H1 (cell line): ENCODE data around the gene NPBWR2. TPM values are rescaled to one million over a fixed set of nuclear protein-coding genes. Genes with fewer than 3 reads are reported as not detected.
A peak's percentile ranks its signal among the peaks of the same experiment; 100 is the strongest.

ENCODE experiments used
- CTCF ChIA-PET: fragments of 300-600 bp; sonication (Branson Sonifier 250); formaldehyde crosslinking; loops from one replicate; lab custom pipeline; 2021; ENCODE audit not compliant: partially characterized antibody; lab: Charles Lee
- POLR2A ChIA-PET: fragments of 300-600 bp; sonication (Branson Sonifier 250); formaldehyde crosslinking; loops from one replicate; lab custom pipeline; 2021; ENCODE audit warnings: inconsistent platforms; ENCODE audit not compliant: partially characterized antibody; lab: Charles Lee
- DNase-seq, 2 experiments: peaks; one replicate each; pipeline versions ENCODE4 v3.0.0 to v3.0.0-alpha.2; 2010 to 2022; ENCODE audit warnings: low spot score in 2 of 2, low read depth in 1 of 2, mixed read lengths in 1 of 2
- FAIRE-seq: peaks from 2 replicates; lab custom pipeline; 2011; peaks lifted over from hg19 to GRCh38; lab: Jason Lieb, UNC
- H2AFZ ChIP-seq: 2 replicates; pipeline ENCODE4 v1.8.1; 2012; ENCODE audit warnings: low read length, inconsistent platforms
- H2AK5ac ChIP-seq: 2 replicates; pipeline ENCODE4 v1.6.1; 2013; ENCODE audit warnings: low read depth, low read length
- H2BK120ac ChIP-seq: replicated peaks from 2 replicates; pipeline ENCODE3; 2013; ENCODE audit warnings: low read depth, low read length, inconsistent platforms
- H2BK12ac ChIP-seq: 2 replicates; pipeline ENCODE4 v1.6.1; 2013; ENCODE audit warnings: low read depth, low read length
- H2BK15ac ChIP-seq: 2 replicates; pipeline ENCODE4 v1.6.1; 2013; ENCODE audit warnings: low read length
- H2BK20ac ChIP-seq: 2 replicates; pipeline ENCODE4 v1.6.1; 2013; ENCODE audit warnings: low read length
- H2BK5ac ChIP-seq: 2 replicates; pipeline ENCODE4 v1.6.1; 2013; ENCODE audit warnings: low read depth, low read length
- H3K14ac ChIP-seq: 2 replicates; pipeline ENCODE4 v1.6.1; 2013; ENCODE audit warnings: inconsistent platforms; ENCODE audit not compliant: insufficient read length
- H3K18ac ChIP-seq: 2 replicates; pipeline ENCODE4 v1.6.1; 2013; ENCODE audit warnings: low read length; ENCODE audit errors: extremely low read depth
- H3K23ac ChIP-seq: 2 replicates; pipeline ENCODE4 v1.6.1; 2013; ENCODE audit warnings: inconsistent platforms; ENCODE audit not compliant: insufficient read length
- H3K23me2 ChIP-seq: 2 replicates; pipeline ENCODE4 v1.6.1; 2013; ENCODE audit warnings: low read depth, low read length
- H3K27ac ChIP-seq: 2 replicates; pipeline ENCODE4 v1.6.1; 2011; ENCODE audit warnings: low read depth, low read length, inconsistent platforms
- H3K27me3 ChIP-seq, 4 experiments: replicated peaks in 1 of 4; 1 replicate in 1 of 4; 2 replicates in 3 of 4; pipeline versions ENCODE4 v1.6.1 to v1.8.1; 2011 to 2013; ENCODE audit warnings: low read length in 3 of 4, mild to moderate bottlenecking in 3 of 4, inconsistent platforms in 2 of 4, mixed read lengths in 2 of 4, moderate library complexity in 1 of 4; ENCODE audit not compliant: control insufficient read depth in 3 of 4, insufficient read depth in 3 of 4; ENCODE audit errors: extremely low read depth in 1 of 4
- H3K36me3 ChIP-seq, 4 experiments: 2 replicates each; pipeline versions ENCODE4 v1.6.1 to v1.8.1; 2011 to 2013; ENCODE audit warnings: mild to moderate bottlenecking in 4 of 4, low read length in 3 of 4, moderate library complexity in 2 of 4, control low read depth in 1 of 4, inconsistent platforms in 1 of 4; ENCODE audit not compliant: insufficient read depth in 4 of 4, control insufficient read depth in 2 of 4
- H3K4ac ChIP-seq: replicated peaks from 2 replicates; pipeline ENCODE3; 2013; ENCODE audit warnings: low read length, low read depth, mixed read lengths, inconsistent platforms; ENCODE audit not compliant: insufficient read length
- H3K4me1 ChIP-seq, 4 experiments: replicated peaks in 1 of 4; 1 replicate in 1 of 4; 2 replicates in 3 of 4; pipeline versions ENCODE4 v1.6.1 to v1.8.1; 2011 to 2013; ENCODE audit warnings: low read length in 3 of 4, inconsistent platforms in 2 of 4, mixed read lengths in 1 of 4; ENCODE audit not compliant: insufficient read depth in 4 of 4, control insufficient read depth in 3 of 4
- H3K4me2 ChIP-seq, 2 experiments: 2 replicates each; pipeline versions ENCODE4 v1.6.1 to v1.8.1; 2011 to 2013; ENCODE audit warnings: low read depth in 2 of 2, low read length in 2 of 2, control low read depth in 1 of 2, inconsistent platforms in 1 of 2, mild to moderate bottlenecking in 1 of 2; ENCODE audit not compliant: insufficient read depth in 1 of 2
- H3K4me3 ChIP-seq, 4 experiments: fragments of 200-600, 300-600 bp in 1 of 4; sonication (generic), shearing (Covaris generic), sonication (Bioruptor Twin) in 1 of 4; 2 replicates each; pipeline versions ENCODE4 v1.5.1 to v1.8.1; 2011 to 2016; ENCODE audit warnings: low read length in 4 of 4, low read depth in 3 of 4, control low read depth in 2 of 4, inconsistent platforms in 2 of 4, mild to moderate bottlenecking in 2 of 4, mixed read lengths in 1 of 4, moderate library complexity in 1 of 4; ENCODE audit not compliant: insufficient read depth in 2 of 4; ENCODE audit errors: extremely low read depth in 1 of 4
- H3K56ac ChIP-seq: replicated peaks from 2 replicates; pipeline ENCODE3; 2013; ENCODE audit warnings: low read depth, mild to moderate bottlenecking, mixed read lengths, low read length, inconsistent platforms; ENCODE audit not compliant: insufficient read length
- H3K79me1 ChIP-seq: 2 replicates; pipeline ENCODE4 v1.6.1; 2013; ENCODE audit warnings: low read depth, low read length, control low read depth
- H3K79me2 ChIP-seq, 2 experiments: 2 replicates each; pipeline versions ENCODE4 v1.6.1 to v1.8.1; 2012 to 2013; ENCODE audit warnings: low read length in 2 of 2, mild to moderate bottlenecking in 2 of 2, inconsistent platforms in 1 of 2; ENCODE audit not compliant: insufficient read depth in 2 of 2, control insufficient read depth in 1 of 2
- H3K9ac ChIP-seq, 4 experiments: replicated peaks in 1 of 4; 1 replicate in 1 of 4; 2 replicates in 3 of 4; pipeline versions ENCODE4 v1.6.1 to v1.8.1; 2011 to 2013; ENCODE audit warnings: low read depth in 3 of 4, low read length in 3 of 4, control low read depth in 2 of 4, mild to moderate bottlenecking in 2 of 4, moderate library complexity in 2 of 4, inconsistent platforms in 1 of 4; ENCODE audit errors: extremely low read depth in 1 of 4
- H3K9me3 ChIP-seq, 2 experiments: 2 replicates each; pipeline versions ENCODE4 v1.6.1 to v1.8.1; 2012 to 2013; ENCODE audit warnings: mild to moderate bottlenecking in 2 of 2, moderate library complexity in 2 of 2, control low read depth in 1 of 2, inconsistent platforms in 1 of 2, low read depth in 1 of 2, low read length in 1 of 2, mixed read lengths in 1 of 2; ENCODE audit not compliant: insufficient read depth in 2 of 2
- H4K20me1 ChIP-seq, 2 experiments: replicated peaks in 1 of 2; 2 replicates each; pipeline versions ENCODE3 to v1.8.1; 2011 to 2013; ENCODE audit warnings: inconsistent platforms in 2 of 2, low read length in 2 of 2, mild to moderate bottlenecking in 1 of 2; ENCODE audit not compliant: insufficient read depth in 2 of 2, control insufficient read depth in 1 of 2
- H4K5ac ChIP-seq: 2 replicates; pipeline ENCODE4 v1.6.1; 2013; ENCODE audit warnings: low read length, low read depth, mixed read lengths, inconsistent platforms; ENCODE audit not compliant: insufficient read length
- H4K8ac ChIP-seq: 2 replicates; pipeline ENCODE4 v1.8.0; 2013; ENCODE audit warnings: mild to moderate bottlenecking, moderate library complexity, low read length, inconsistent platforms; ENCODE audit not compliant: insufficient read depth; ENCODE audit errors: extremely low read depth
- H4K91ac ChIP-seq: replicated peaks from 2 replicates; pipeline ENCODE3; 2013; ENCODE audit warnings: low read length, mixed read lengths, inconsistent platforms; ENCODE audit not compliant: insufficient read length
- BRCA1 ChIP-seq: IDR thresholded peaks from 2 replicates; pipeline ENCODE4 v1.6.1; 2012; ENCODE audit warnings: low read depth, low read length, improper control_type of control experiment
- CBX5 ChIP-seq: fragments of 300-800, 300-1000 bp; sonication (generic); IDR thresholded peaks from 2 replicates; pipeline ENCODE4 v1.7.1; 2016; ENCODE audit warnings: antibody characterized with exemption, low read length, low read depth
- CEBPB ChIP-seq: IDR thresholded peaks from 2 replicates; pipeline ENCODE4 v1.6.1; 2012; ENCODE audit warnings: low read depth, low read length
- CHD2 ChIP-seq: IDR thresholded peaks from 2 replicates; pipeline ENCODE4 v1.6.1; 2012; ENCODE audit warnings: low read length, improper control_type of control experiment
- CTBP2 ChIP-seq: IDR thresholded peaks from 2 replicates; pipeline ENCODE4 v1.7.0; 2011; ENCODE audit warnings: borderline replicate concordance, mild to moderate bottlenecking, moderate library complexity, mixed read lengths, low read length; ENCODE audit not compliant: insufficient read depth, insufficient read length
- EZH2 ChIP-seq: fragments of 200-600 bp; sonication (generic); IDR thresholded peaks from 2 replicates; pipeline ENCODE4 v1.7.1; 2012; ENCODE audit warnings: low read depth, mild to moderate bottlenecking, moderate library complexity, low read length, inconsistent platforms; ENCODE audit not compliant: severe bottlenecking
- KDM1A ChIP-seq: fragments of 200-600, 300-600 bp; sonication (generic); IDR thresholded peaks from 2 replicates; pipeline ENCODE4 v1.7.1; 2016; ENCODE audit warnings: mild to moderate bottlenecking, low read length, borderline replicate concordance
- NRF1 ChIP-seq: IDR thresholded peaks from 2 replicates; pipeline ENCODE4 v1.6.1; 2011; ENCODE audit warnings: mild to moderate bottlenecking, low read depth, low read length, improper control_type of control experiment
- PHF8 ChIP-seq: fragments of 200-600 bp; sonication (generic); conservative IDR thresholded peaks from 2 replicates; pipeline ENCODE4 v1.7.1; 2012; ENCODE audit warnings: low read depth, mild to moderate bottlenecking, inconsistent platforms, low read length, moderate library complexity
- POLR2A ChIP-seq, 2 experiments: IDR thresholded peaks; 1 replicate in 1 of 2; 2 replicates in 1 of 2; pipeline ENCODE4 v1.6.1; 2011; ENCODE audit warnings: low read depth in 2 of 2, low read length in 2 of 2, mild to moderate bottlenecking in 2 of 2; ENCODE audit errors: control extremely low read depth in 1 of 2
- POU5F1 ChIP-seq: IDR thresholded peaks from 2 replicates; pipeline ENCODE4 v1.6.1; 2011; ENCODE audit warnings: low read depth, mild to moderate bottlenecking, low read length, moderate library complexity
- SRF ChIP-seq: IDR thresholded peaks from 2 replicates; pipeline ENCODE4 v1.6.1; 2011; ENCODE audit warnings: mild to moderate bottlenecking, low read depth, low read length, moderate library complexity
- USF2 ChIP-seq: IDR thresholded peaks from 2 replicates; pipeline ENCODE4 v1.6.1; 2011; ENCODE audit warnings: low read length, improper control_type of control experiment
- ZNF274 ChIP-seq: IDR thresholded peaks from 2 replicates; pipeline ENCODE4 v1.7.0; 2012; ENCODE audit warnings: low read length, borderline replicate concordance; ENCODE audit errors: extremely low read depth
- WGBS, 2 experiments: shearing (Covaris generic) in 1 of 2; methylation state at CpG; one replicate each; pipeline versions ENCODE4 v1.1.6 to v1.1.7; 2013 to 2015; ENCODE audit warnings: low lambda C conversion rate in 2 of 2, mixed read lengths in 2 of 2, inconsistent platforms in 1 of 2, low coverage in 1 of 2, missing lambda C conversion rate in 1 of 2; ENCODE audit not compliant: insufficient replicate concordance in 2 of 2, insufficient coverage in 1 of 2, insufficient read length in 1 of 2; ENCODE audit errors: extremely low coverage in 1 of 2, missing lambda C conversion rate in 1 of 2; 5-methylcytosine and 5-hydroxymethylcytosine counted together
- polyA plus RNA-seq, 7 experiments: library from polyadenylated mRNA; depleted of rRNA in 3 of 7; stranded (reverse) in 5 of 7; unstranded in 2 of 7; fragments of >200 nt in 5 of 7; fragments of 200-250 nt in 2 of 7; gene quantifications; 1 replicate in 5 of 7; 2 replicates in 1 of 7; 4 replicates in 1 of 7; pipeline versions ENCODE4 v1.2.1 to v1.2.3, GENCODE V29; 2011 to 2013; ENCODE audit warnings: missing spikeins in 2 of 7, mixed read lengths in 2 of 7
- total RNA-seq: library from RNA; stranded (reverse); fragmentation: NEBNext Ultra II Directional; extraction: Animal tissue kit (Norgen Biotek cat#: 25700); gene quantifications from 2 replicates; pipeline ENCODE4 v1.2.1, GENCODE V29; 2021

Gene NPBWR2
- total and polyA plus RNA-seq, 2 of the 8 experiments (the other 6 are each of a cell fraction or from before 2014, with no cell fraction given) = not detected

GRCh38 chr20:64119301-64119680 is 11.9 kb upstream of the NPBWR2 start:
- Histone ChIP-seq H2AK5ac (no peak overlapping the region), H3K56ac (no peak overlapping the region), H3K23me2 (no peaks in the 10 kb centered on the region), H3K18ac (no peak overlapping the region), H3K14ac (no peak overlapping the region), H3K4me2 (no peak overlapping the region), H4K20me1 (no peaks in the 10 kb centered on the region), H2BK12ac (0 out of 2 replicates have a peak overlapping the region, but pooled peaks have one; percentile 62), H3K27me3 (no peaks in the 10 kb centered on the region; a peak in 2 of 7 replicates), H3K23ac (no peak overlapping the region), H2BK20ac (no peak overlapping the region), H3K27ac (no peak overlapping the region), H3K9me3 (no peaks in the 10 kb centered on the region), H4K8ac (peak overlapping the region; percentile 79; the same call in 1 of the 2 replicates), H3K4me1 (no peaks in the 10 kb centered on the region; a peak in 2 of 7 replicates), H3K4me3 (no peak overlapping the region), H3K79me1 (no peaks in the 10 kb centered on the region), H4K91ac (no peak overlapping the region), H2BK120ac (no peak overlapping the region), H2AFZ (no peak overlapping the region), H3K9ac (no peak overlapping the region), H3K79me2 (no peaks in the 10 kb centered on the region), H3K36me3 (no peaks in the 10 kb centered on the region), H3K4ac (no peak overlapping the region), H2BK5ac (no peak overlapping the region), H4K5ac (no peak overlapping the region), H2BK15ac (peak overlapping the region; percentile 40; the same call in 1 of the 2 replicates)
- POLR2A ChIA-PET = interaction anchor here (0.7 to 1.3 kb wide), 3 partner anchors 35 to 76 kb away, joined by 3 to 4 read pairs (median 3); partner anchors contain the start of gene LKAAEAR1
- CTCF ChIA-PET = interaction anchor here (1.0 to 10.1 kb wide), 18 partner anchors 11 to 134 kb away, joined by 3 to 144 read pairs (median 10); partner anchors contain the start of genes C20orf204, LKAAEAR1, NPBWR2 and OPRL1
- DNase-seq (no peak), FAIRE-seq (no peak)
- WGBS, 2 experiments = 84% methylated on average over 8 of the region's 8 CpGs; no CpG with 5 or more reads in 1 of the 2 experiments
- TF ChIP-seq BRCA1 (no peak), CEBPB (no peak), SRF (no peak), CTBP2 (no peak), ZNF274 (no peak), EZH2 (no peak), CBX5 (no peak), NRF1 (no peak), CHD2 (no peak), POLR2A (IDR thresholded peaks at IDR 0.05; ENCODE audit: control extremely low read depth in 1 of 2, low read depth in 2 of 2, low read length in 2 of 2) (no peak), USF2 (no peak), KDM1A (no peak), PHF8 (no peak), POU5F1 (no peak)
